SK-N-SH (cell line): ENCODE data around the gene GPR183. TPM values are rescaled to one million over a fixed set of nuclear protein-coding genes. Genes with fewer than 3 reads are reported as not detected.

Experiments
- CTCF ChIA-PET: fragments of 300-600, 350-600 bp; formaldehyde crosslinking; extraction: SDS; loops from one replicate; lab custom pipeline; 2021; lab: Yijun Ruan, JAX
- POLR2A ChIA-PET: fragments of 350-600 bp; sonication (Branson Sonifier 250); formaldehyde crosslinking; extraction: SDS; loops from one replicate; lab custom pipeline; 2020; ENCODE audit warnings: antibody characterized with exemption, inconsistent platforms; lab: Yijun Ruan, JAX
- DNase-seq: peaks from one replicate; pipeline ENCODE4 v3.0.0; 2012
- H2AFZ ChIP-seq: fragments of 200-600 bp; sonication (generic); 2 replicates; pipeline ENCODE4 v1.8.1; 2016; ENCODE audit warnings: antibody characterized with exemption, mild to moderate bottlenecking, low read depth
- H3F3A ChIP-seq: fragments of 200-600 bp; sonication (generic); replicated peaks from 2 replicates; pipeline ENCODE3; 2016; ENCODE audit warnings: antibody characterized with exemption, mild to moderate bottlenecking; ENCODE audit not compliant: insufficient read depth
- H3K27ac ChIP-seq, 2 experiments: fragments of 200-500 bp in 1 of 2; fragments of 200-600 bp in 1 of 2; sonication (Bioruptor generic) in 1 of 2; sonication (generic), shearing (Covaris generic) in 1 of 2; 2 replicates each; pipeline versions ENCODE4 v1.5.1 to v1.6.1; 2014 to 2016; ENCODE audit warnings: low read depth in 2 of 2, inconsistent platforms in 1 of 2, low read length in 1 of 2, mild to moderate bottlenecking in 1 of 2, mixed read lengths in 1 of 2
- H3K27me3 ChIP-seq: fragments of 200-600 bp; sonication (generic), shearing (Covaris generic); 2 replicates; pipeline ENCODE4 v1.6.1; 2016; ENCODE audit warnings: mixed run types; ENCODE audit not compliant: insufficient read depth
- H3K36me3 ChIP-seq, 2 experiments: fragments of 200-500 bp in 1 of 2; fragments of 200-600 bp in 1 of 2; sonication (Bioruptor generic) in 1 of 2; sonication (generic) in 1 of 2; replicated peaks in 1 of 2; 2 replicates each; pipeline versions ENCODE3 to v1.5.1; 2014 to 2016; ENCODE audit warnings: low read length in 1 of 2, mild to moderate bottlenecking in 1 of 2; ENCODE audit not compliant: insufficient read depth in 2 of 2, control insufficient read depth in 1 of 2
- H3K4me1 ChIP-seq, 2 experiments: fragments of 200-500 bp in 1 of 2; fragments of 200-600 bp in 1 of 2; sonication (Bioruptor generic) in 1 of 2; sonication (generic), shearing (Covaris generic) in 1 of 2; 2 replicates each; pipeline versions ENCODE4 v1.5.1 to v1.6.1; 2014 to 2016; ENCODE audit warnings: low read depth in 1 of 2, low read length in 1 of 2, mixed run types in 1 of 2; ENCODE audit not compliant: insufficient read depth in 2 of 2, control insufficient read depth in 1 of 2
- H3K4me2 ChIP-seq: fragments of 200-600 bp; sonication (generic), shearing (Covaris generic); 2 replicates; pipeline ENCODE4 v1.6.1; 2017; ENCODE audit warnings: mixed run types
- H3K4me3 ChIP-seq, 2 experiments: fragments of 200-500 bp in 1 of 2; fragments of 200-600 bp in 1 of 2; sonication (Bioruptor generic) in 1 of 2; sonication (generic), shearing (Covaris generic) in 1 of 2; 2 replicates each; pipeline versions ENCODE4 v1.5.1 to v1.8.1; 2014 to 2016; ENCODE audit warnings: low read depth in 2 of 2, inconsistent platforms in 1 of 2, low read length in 1 of 2, mild to moderate bottlenecking in 1 of 2, mixed read lengths in 1 of 2, moderate library complexity in 1 of 2
- H3K79me2 ChIP-seq: fragments of 200-600 bp; sonication (generic); 2 replicates; pipeline ENCODE4 v1.8.1; 2017; ENCODE audit warnings: mild to moderate bottlenecking; ENCODE audit not compliant: insufficient read depth
- H3K9ac ChIP-seq: fragments of 200-600 bp; sonication (generic); 2 replicates; pipeline ENCODE4 v1.6.1; 2017; ENCODE audit warnings: mixed run types
- H3K9me2 ChIP-seq: fragments of 200-600 bp; sonication (generic); 2 replicates; pipeline ENCODE4 v1.6.1; 2017; ENCODE audit warnings: mixed run types
- H3K9me3 ChIP-seq: fragments of 200-600 bp; sonication (generic); 2 replicates; pipeline ENCODE4 v1.6.1; 2017; ENCODE audit warnings: mixed run types, mild to moderate bottlenecking, moderate library complexity
- H4K20me1 ChIP-seq: fragments of 200-600 bp; sonication (generic); 2 replicates; pipeline ENCODE4 v1.6.1; 2017; ENCODE audit warnings: mild to moderate bottlenecking, mixed run types; ENCODE audit not compliant: insufficient read depth
- CHD2 ChIP-seq: fragments of 150-350 bp; IDR thresholded peaks from 2 replicates; pipeline ENCODE4 v1.6.1; 2018; ENCODE audit warnings: low read length; ENCODE audit not compliant: partially characterized antibody
- CTCF ChIP-seq: fragments of 200-600 bp; sonication (generic); IDR thresholded peaks from 2 replicates; pipeline ENCODE4 v1.6.1; 2017; ENCODE audit warnings: antibody characterized with exemption, mild to moderate bottlenecking, moderate library complexity
- ELF1 ChIP-seq: IDR thresholded peaks from 2 replicates; pipeline ENCODE4 v1.4.0; 2012
- EZH2phosphoT487 ChIP-seq: fragments of 200-600 bp; sonication (generic); IDR thresholded peaks from 2 replicates; pipeline ENCODE4 v1.6.1; 2017; ENCODE audit warnings: low read depth, mixed run types, mild to moderate bottlenecking, antibody characterized with exemption, moderate library complexity, borderline replicate concordance
- FOSL2 ChIP-seq: IDR thresholded peaks from 2 replicates; pipeline ENCODE4 v1.4.0; 2012; ENCODE audit warnings: low read depth, mild to moderate bottlenecking, moderate library complexity, borderline replicate concordance
- FOXM1 ChIP-seq: IDR thresholded peaks from 2 replicates; pipeline ENCODE4 v1.4.0; 2012; ENCODE audit warnings: low read depth, mild to moderate bottlenecking
- GABPA ChIP-seq: IDR thresholded peaks from 2 replicates; pipeline ENCODE4 v1.4.0; 2012; ENCODE audit warnings: low read depth, mild to moderate bottlenecking
- GATA2 ChIP-seq: sonication (generic); formaldehyde crosslinking; IDR thresholded peaks from 2 replicates; pipeline ENCODE4 v1.5.0; 2020; ENCODE audit warnings: mild to moderate bottlenecking, missing genetic modification reagents
- IRF3 ChIP-seq: fragments of 150-350 bp; IDR thresholded peaks from 2 replicates; pipeline ENCODE4 v1.6.1; 2016; ENCODE audit warnings: mild to moderate bottlenecking, low read depth, low read length
- JUND ChIP-seq: IDR thresholded peaks from 2 replicates; pipeline ENCODE4 v1.4.0; 2012
- MEF2A ChIP-seq: IDR thresholded peaks from 2 replicates; pipeline ENCODE4 v1.4.0; 2012; ENCODE audit warnings: low read depth, borderline replicate concordance
- MXI1 ChIP-seq: IDR thresholded peaks from 2 replicates; pipeline ENCODE4 v1.6.1; 2012; ENCODE audit warnings: mild to moderate bottlenecking, low read depth, low read length, improper control_type of control experiment
- NRF1 ChIP-seq: IDR thresholded peaks from 2 replicates; pipeline ENCODE4 v1.6.1; 2012; ENCODE audit warnings: low read depth, mild to moderate bottlenecking, low read length
- PBX3 ChIP-seq: IDR thresholded peaks from 2 replicates; pipeline ENCODE4; 2012
- POLR2AphosphoS5 ChIP-seq: IDR thresholded peaks from 2 replicates; pipeline ENCODE4 v1.6.1; 2012; ENCODE audit warnings: low read depth, low read length
- RAD21 ChIP-seq: IDR thresholded peaks from 2 replicates; pipeline ENCODE4 v1.6.1; 2012; ENCODE audit warnings: mild to moderate bottlenecking, low read length
- RCOR1 ChIP-seq: fragments of 150-350 bp; IDR thresholded peaks from 2 replicates; pipeline ENCODE4 v1.6.1; 2017; ENCODE audit warnings: antibody characterized with exemption, low read length
- REST ChIP-seq: IDR thresholded peaks from 2 replicates; pipeline ENCODE4 v1.6.1; 2012; ENCODE audit warnings: mild to moderate bottlenecking, low read depth, low read length, moderate library complexity
- RXRA ChIP-seq: IDR thresholded peaks from 2 replicates; pipeline ENCODE4 v1.4.0; 2012; ENCODE audit warnings: low read depth, mild to moderate bottlenecking, borderline replicate concordance
- SIN3A ChIP-seq: IDR thresholded peaks from 2 replicates; pipeline ENCODE4 v1.6.1; 2012; ENCODE audit warnings: low read depth, mild to moderate bottlenecking, low read length, moderate library complexity, borderline replicate concordance
- SMC3 ChIP-seq: IDR thresholded peaks from 2 replicates; pipeline ENCODE4 v1.6.1; 2012; ENCODE audit warnings: low read depth, low read length, improper control_type of control experiment
- YY1 ChIP-seq: IDR thresholded peaks from 2 replicates; pipeline ENCODE4 v1.4.0; 2012; ENCODE audit warnings: low read depth, mild to moderate bottlenecking
- ZBTB33 ChIP-seq: IDR thresholded peaks from 2 replicates; pipeline ENCODE4 v1.4.0; 2012; ENCODE audit warnings: low read depth, borderline replicate concordance
- WGBS: methylation state at CpG from one replicate; pipeline ENCODE4 v1.1.6; 2017; ENCODE audit warnings: low lambda C conversion rate; 5-methylcytosine and 5-hydroxymethylcytosine counted together
- polyA plus RNA-seq, 3 experiments: library from polyadenylated mRNA; depleted of rRNA; stranded (reverse); fragments of >200 nt; gene quantifications; 2 replicates each; pipeline ENCODE4 v1.2.3, GENCODE V29; 2012

The GPR183 gene
- polyA plus RNA-seq, 1 of the 3 experiments (the other 2 are of a cell fraction) = 0.07 TPM

GRCh38 chr13:99264051-99264450, 43.1 kb downstream of the GPR183 start (continued):
- TF ChIP-seq REST (no peak), RCOR1 (no peak), JUND (no peak), RAD21 (no peak), FOSL2 (no peak), ELF1 (no peak)
- TF ChIP-seq, all 33 proteins: peak for 0

GRCh38 chr13:99263126-99263785, 43.9 kb downstream of the GPR183 start:
- Histone ChIP-seq H3K79me2 (no peaks in the 10 kb centered on the region; the same call in 1 of the 2 replicates), H3K9me2 (no peaks in the 10 kb centered on the region), H2AFZ (no peak overlapping the region), H3F3A (no peaks in the 10 kb centered on the region), H3K36me3 (peaks cover 11 to 34% of the 10 kb centered on the region in 2 experiments), H3K27me3 (no peaks in the 10 kb centered on the region), H3K4me3 (no peak overlapping the region), H4K20me1 (no peaks in the 10 kb centered on the region), H3K9me3 (no peaks in the 10 kb centered on the region), H3K27ac (no peak overlapping the region), H3K4me2 (no peak overlapping the region), H3K9ac (no peak overlapping the region), H3K4me1 (no peaks in the 10 kb centered on the region)
- POLR2A ChIA-PET = no interaction called here
- 95% methylated on average over 7 of the region's 7 CpGs for whole genome bisulfite sequencing
- CTCF ChIA-PET = interaction anchor here (2.6 to 10.4 kb wide), 4 partner anchors 8 to 172 kb away, joined by 16 to 184 read pairs (median 18); partner anchors contain the start of gene UBAC2
- no peak for DNase-seq
- TF ChIP-seq MXI1 (no peak), PBX3 (no peak), CTCF (no peak), ZBTB33 (no peak), FOXM1 (no peak), POLR2AphosphoS5 (no peak), ELF1 (no peak), CHD2 (no peak), SMC3 (no peak), NRF1 (no peak), YY1 (no peak), SIN3A (no peak), MEF2A (no peak), GATA2 (CRISPR knock-in tag) (no peak), RXRA (no peak), IRF3 (no peak), GABPA (no peak), EZH2phosphoT487 (no peak), RAD21 (no peak)
